ENCODE measurements around the gene PLCZ1.
"Not testable (repeated sequence)": the region's sequence is repeated elsewhere in the genome, so short reads cannot be mapped to it uniquely, and the experiment has no call there.

The PLCZ1 gene

GRCh38 chr12:18737819-18738218, at the start of gene PLCZ1, which contains the start of gene CAPZA3:
Gene PLCZ1, minus strand, starts transcription at chr12:18738012. Its CDS starts 641 bp downstream, at chr12:18737371.
Gene CAPZA3, plus strand, starts transcription at chr12:18738119. Its CDS starts 150 bp downstream, at chr12:18738269.
- DNase-seq = no peak
- Mint-ChIP-seq H3K4me3 (no peak within 1 kb of the TSS), H3K27me3 (ENCODE audit: low read depth, poor library complexity) (no peaks in the 10 kb centered on the region), H3K4me1 (no peaks in the 10 kb centered on the region), H3K36me3 (ENCODE audit: low read depth) (no peaks in the 10 kb centered on the region), H3K27ac (no peak within 1 kb of the TSS), H3K9me3 (peaks cover 16% of the 10 kb centered on the region)
- TF ChIP-seq, protein P1, sequence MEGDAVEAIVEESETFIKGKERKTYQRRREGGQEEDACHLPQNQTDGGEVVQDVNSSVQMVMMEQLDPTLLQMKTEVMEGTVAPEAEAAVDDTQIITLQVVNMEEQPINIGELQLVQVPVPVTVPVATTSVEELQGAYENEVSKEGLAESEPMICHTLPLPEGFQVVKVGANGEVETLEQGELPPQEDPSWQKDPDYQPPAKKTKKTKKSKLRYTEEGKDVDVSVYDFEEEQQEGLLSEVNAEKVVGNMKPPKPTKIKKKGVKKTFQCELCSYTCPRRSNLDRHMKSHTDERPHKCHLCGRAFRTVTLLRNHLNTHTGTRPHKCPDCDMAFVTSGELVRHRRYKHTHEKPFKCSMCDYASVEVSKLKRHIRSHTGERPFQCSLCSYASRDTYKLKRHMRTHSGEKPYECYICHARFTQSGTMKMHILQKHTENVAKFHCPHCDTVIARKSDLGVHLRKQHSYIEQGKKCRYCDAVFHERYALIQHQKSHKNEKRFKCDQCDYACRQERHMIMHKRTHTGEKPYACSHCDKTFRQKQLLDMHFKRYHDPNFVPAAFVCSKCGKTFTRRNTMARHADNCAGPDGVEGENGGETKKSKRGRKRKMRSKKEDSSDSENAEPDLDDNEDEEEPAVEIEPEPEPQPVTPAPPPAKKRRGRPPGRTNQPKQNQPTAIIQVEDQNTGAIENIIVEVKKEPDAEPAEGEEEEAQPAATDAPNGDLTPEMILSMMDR (IDR thresholded peaks at IDR 0.05) = no peak

- H3K4me3 Mint-ChIP-seq; H3K36me3 Mint-ChIP-seq (ENCODE audit: low read depth); DNase-seq; H3K4me1 Mint-ChIP-seq; H3K27me3 Mint-ChIP-seq (ENCODE audit: low read depth, poor library complexity); H3K27ac Mint-ChIP-seq: not testable (repeated sequence)
- H3K9me3 Mint-ChIP-seq = peaks cover 27% of the 10 kb centered on the region
Measured at GRCh38 chr12:18785465-18785864, 47.7 kb upstream of the PLCZ1 start.

GRCh38 chr12:18782827-18783226, 45.0 kb upstream of the PLCZ1 start:
- no peak for DNase-seq
- TF ChIP-seq, protein P1 (IDR thresholded peaks at IDR 0.05) = no peak
- no peak overlapping the region for H3K4me3 Mint-ChIP-seq
- peaks cover 36% of the 10 kb centered on the region for H3K9me3 Mint-ChIP-seq
- H3K36me3 Mint-ChIP-seq (ENCODE audit: low read depth) = peaks cover 8% of the 10 kb centered on the region
- H3K27me3 Mint-ChIP-seq (ENCODE audit: low read depth, poor library complexity) = peaks cover 4% of the 10 kb centered on the region
- H3K27ac Mint-ChIP-seq = no peak overlapping the region
- no peaks in the 10 kb centered on the region for H3K4me1 Mint-ChIP-seq

GRCh38 chr12:18766479-18766878, 28.7 kb upstream of the PLCZ1 start:
- DNase-seq; H3K36me3 Mint-ChIP-seq (ENCODE audit: low read depth); H3K27ac Mint-ChIP-seq; H3K4me1 Mint-ChIP-seq; H3K4me3 Mint-ChIP-seq; H3K27me3 Mint-ChIP-seq (ENCODE audit: low read depth, poor library complexity): not testable (repeated sequence)
- peaks cover 37% of the 10 kb centered on the region for H3K9me3 Mint-ChIP-seq

DNA sequence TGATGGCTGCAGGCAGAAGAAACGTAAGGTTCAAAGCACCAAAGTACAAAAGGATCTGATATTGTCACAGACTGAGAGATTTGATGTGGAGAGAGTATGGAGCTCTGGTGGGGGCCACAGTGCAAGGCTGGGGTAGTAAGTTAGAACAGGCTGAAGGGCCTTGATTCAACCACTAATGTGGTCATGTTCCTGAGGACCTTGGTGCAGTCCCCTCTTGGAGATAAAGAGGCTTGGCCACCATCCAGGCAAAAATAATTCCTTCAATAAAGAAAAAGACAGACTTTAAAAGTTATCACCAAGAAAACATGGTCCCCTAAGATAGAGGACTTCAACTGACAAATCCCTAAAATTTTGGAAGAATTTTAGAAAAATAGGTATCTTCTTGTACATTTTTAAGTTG, 17.5 kb upstream of the PLCZ1 start:
- H3K4me3 Mint-ChIP-seq = no peak overlapping the region
- H3K4me1 Mint-ChIP-seq = peaks cover 25% of the 10 kb centered on the region
- H3K9me3 Mint-ChIP-seq = no peaks in the 10 kb centered on the region
- no peaks in the 10 kb centered on the region for H3K36me3 Mint-ChIP-seq (ENCODE audit: low read depth)
- H3K27ac Mint-ChIP-seq = no peak overlapping the region
- TF ChIP-seq, protein P1 (IDR thresholded peaks at IDR 0.05) = no peak
- DNase-seq = no peak
- no peaks in the 10 kb centered on the region for H3K27me3 Mint-ChIP-seq (ENCODE audit: low read depth, poor library complexity)

- no peak overlapping the region for H3K27ac Mint-ChIP-seq
- TF ChIP-seq, protein P1 (IDR thresholded peaks at IDR 0.05) = no peak
- H3K27me3 Mint-ChIP-seq (ENCODE audit: low read depth, poor library complexity) = no peaks in the 10 kb centered on the region
- H3K9me3 Mint-ChIP-seq = no peaks in the 10 kb centered on the region
- H3K36me3 Mint-ChIP-seq (ENCODE audit: low read depth) = no peaks in the 10 kb centered on the region
- peaks cover 32% of the 10 kb centered on the region for H3K4me1 Mint-ChIP-seq
- H3K4me3 Mint-ChIP-seq = no peak overlapping the region
- no peak for DNase-seq
Measured at GRCh38 chr12:18754124-18754707, 16.4 kb upstream of the PLCZ1 start.

DNA sequence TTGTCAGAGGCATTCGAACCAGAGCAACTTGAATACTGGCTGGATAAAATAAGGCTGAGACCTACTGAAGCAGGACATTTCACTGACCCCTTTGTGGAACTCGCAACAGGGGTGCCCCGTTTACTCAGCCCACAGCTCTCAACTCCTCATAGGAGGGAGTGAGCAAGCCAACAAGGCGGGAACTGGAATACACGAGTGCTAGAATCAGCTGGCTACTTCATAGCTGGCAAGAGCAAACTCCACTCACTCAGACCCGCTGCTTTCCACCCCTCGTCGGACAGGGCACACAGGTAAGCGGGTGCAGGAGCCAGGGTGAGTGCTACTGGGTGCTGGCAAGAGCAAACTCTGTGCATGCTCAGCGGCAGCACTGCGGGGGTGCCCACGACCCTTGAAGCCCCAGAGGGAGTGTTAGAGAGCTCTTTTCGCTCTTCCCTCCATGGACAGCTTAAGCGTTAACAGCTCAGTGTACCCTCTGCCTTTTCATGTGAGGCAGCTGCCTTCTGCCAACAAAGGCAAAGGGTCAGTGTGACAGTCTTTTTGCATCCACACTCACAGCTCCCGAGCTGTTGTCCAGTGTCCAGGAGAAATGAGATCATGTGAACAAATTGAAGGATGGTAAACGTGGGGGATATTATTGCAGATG, 15.8 kb upstream of the PLCZ1 start:
- Mint-ChIP-seq H3K27me3 (ENCODE audit: low read depth, poor library complexity) (no peaks in the 10 kb centered on the region), H3K4me3 (no peak overlapping the region), H3K4me1 (peaks cover 32% of the 10 kb centered on the region), H3K36me3 (ENCODE audit: low read depth) (no peaks in the 10 kb centered on the region), H3K9me3 (no peaks in the 10 kb centered on the region), H3K27ac (peak overlapping the region; percentile 69)
- DNase-seq = no peak
- TF ChIP-seq, protein P1 (IDR thresholded peaks at IDR 0.05) = no peak
